ENCODE results near the gene APLP2. TPM values are rescaled to one million over a fixed set of nuclear protein-coding genes. Genes with fewer than 3 reads are reported as not detected.
"Not testable (repeated sequence)": the region's sequence is repeated elsewhere in the genome, so short reads cannot be mapped to it uniquely, and the experiment has no call there.

APLP2 gene
- total and polyA plus RNA-seq, 4 donors, result 190 to 337 (median 233) TPM

- not testable (repeated sequence) for H3K9ac ChIP-seq (ENCODE audit: low read depth in 1 of 2, low read length in 2 of 2); H3K4me3 ChIP-seq (ENCODE audit: low read depth in 1 of 3, low read length in 3 of 3); H3K27ac ChIP-seq (ENCODE audit: low read depth in 1 of 2, low read length in 2 of 2); DNase-seq (ENCODE audit: low spot score); H3K27me3 ChIP-seq (ENCODE audit: control insufficient read depth in 4 of 4, insufficient read depth in 4 of 4, low read length in 3 of 4); H3K36me3 ChIP-seq (ENCODE audit: control insufficient read depth in 4 of 4, insufficient read depth in 3 of 4, low read depth in 1 of 4, low read length in 3 of 4); H3K9me3 ChIP-seq (ENCODE audit: control insufficient read depth in 4 of 4, low read length in 3 of 4)
- H3K4me1 ChIP-seq (ENCODE audit: control insufficient read depth in 4 of 4, insufficient read depth in 4 of 4, low read length in 3 of 4), result peaks cover 4 to 25% (median 15%) of the 10 kb centered on the region in 4 donors
- WGBS, result 96% methylated on average over 27 of the region's 36 CpGs
These were observed 21.5 kb downstream of the APLP2 start for GRCh38 chr11:130091169-130091568.

- TF ChIP-seq HNF4A (conservative IDR thresholded peaks at IDR 0.05) (no peak), YY1 (IDR thresholded peaks at IDR 0.05) (no peak), CTCF (IDR thresholded peaks at IDR 0.05; ENCODE audit: low read depth, low read length, missing input control) (no peak), NR2F2 (IDR thresholded peaks at IDR 0.05) (no peak), JUND (IDR thresholded peaks at IDR 0.05) (no peak), GABPA (IDR thresholded peaks at IDR 0.05 in 1 of 2, conservative IDR thresholded peaks at IDR 0.05 in 1 of 2) (no peak), EGR1 (IDR thresholded peaks at IDR 0.05; ENCODE audit: low read depth in 2 of 2) (no peak), REST (IDR thresholded peaks at IDR 0.05) (no peak), RAD21 (IDR thresholded peaks at IDR 0.05) (no peak), FOXA2 (IDR thresholded peaks at IDR 0.05) (no peak), RXRA (IDR thresholded peaks at IDR 0.05) (no peak), HNF4G (IDR thresholded peaks at IDR 0.05) (no peak), ZBTB33 (IDR thresholded peaks at IDR 0.05) (no peak), ATF3 (IDR thresholded peaks at IDR 0.05) (no peak), FOXA1 (IDR thresholded peaks at IDR 0.05) (no peak), MAX (IDR thresholded peaks at IDR 0.05) (no peak), SP1 (IDR thresholded peaks at IDR 0.05) (no peak), TAF1 (conservative IDR thresholded peaks at IDR 0.05) (no peak)
- no peaks in the 10 kb centered on the region for H3K27me3 ChIP-seq (ENCODE audit: control insufficient read depth in 4 of 4, insufficient read depth in 4 of 4, low read length in 3 of 4)
- H3K27ac ChIP-seq (ENCODE audit: low read depth in 1 of 2, low read length in 2 of 2), result no peak overlapping the region
- H3K9me3 ChIP-seq (ENCODE audit: control insufficient read depth in 4 of 4, low read length in 3 of 4), result no peaks in the 10 kb centered on the region
- no peak overlapping the region for H3K4me3 ChIP-seq (ENCODE audit: low read depth in 1 of 3, low read length in 3 of 3)
- no peaks in the 10 kb centered on the region for H3K36me3 ChIP-seq (ENCODE audit: control insufficient read depth in 4 of 4, insufficient read depth in 3 of 4, low read depth in 1 of 4, low read length in 3 of 4)
- H3K9ac ChIP-seq (ENCODE audit: low read depth in 1 of 2, low read length in 2 of 2), result no peak overlapping the region
- H3K4me1 ChIP-seq (ENCODE audit: control insufficient read depth in 4 of 4, insufficient read depth in 4 of 4, low read length in 3 of 4), result peaks cover 0 to 14% (median 5%) of the 10 kb centered on the region in 4 donors
- 94% methylated on average over 4 of the region's 4 CpGs for WGBS
- no peak for DNase-seq (ENCODE audit: low spot score)
These were observed 23.0 kb downstream of the APLP2 start for GRCh38 chr11:130092661-130093060.
